HG02798 (cell line): ENCODE measurements around the gene FZD8.

Experiments
- ATAC-seq: cut with Tn5 transposase; IDR thresholded peaks from one replicate; pipeline ENCODE4 v1.9.1; 2021; ENCODE audit warnings: mild to moderate bottlenecking; ENCODE audit not compliant: unreplicated experiment, poor library complexity

Gene FZD8

DNA sequence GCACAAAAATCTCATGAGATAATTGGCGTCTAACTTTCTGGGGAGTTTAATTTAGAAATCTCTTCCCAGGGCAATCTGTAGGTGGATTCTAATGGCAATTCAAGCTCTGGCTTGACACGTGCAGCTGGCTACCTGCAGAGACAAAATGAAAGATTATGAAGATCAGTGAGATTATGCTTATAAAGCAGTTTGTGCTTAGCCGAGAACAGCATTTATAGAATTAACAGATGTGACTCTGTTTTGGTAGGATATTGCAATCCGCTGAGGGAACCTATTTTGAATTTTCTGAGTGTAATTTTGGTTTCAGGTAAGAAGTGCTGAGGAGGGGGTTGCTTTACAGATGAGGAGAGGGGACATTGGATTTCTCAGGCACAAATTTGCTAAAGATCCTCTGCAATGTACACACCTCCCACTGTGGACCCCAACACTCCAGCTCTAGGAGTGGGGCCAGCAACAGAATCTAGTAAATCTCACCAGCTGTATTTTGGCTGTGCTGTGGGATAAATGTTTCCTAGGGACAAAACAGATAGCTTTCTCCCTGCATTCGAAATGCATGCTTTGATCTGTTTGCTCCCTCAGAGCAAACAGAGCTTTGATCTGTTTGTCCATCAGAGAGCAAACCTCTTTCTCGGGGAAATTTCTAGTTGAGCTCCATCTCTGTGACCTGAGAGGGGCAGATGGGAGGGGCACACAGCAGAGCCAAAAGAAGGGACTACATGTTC lies 29.6 kb downstream of the FZD8 start:
- ATAC-seq = no peak

DNA sequence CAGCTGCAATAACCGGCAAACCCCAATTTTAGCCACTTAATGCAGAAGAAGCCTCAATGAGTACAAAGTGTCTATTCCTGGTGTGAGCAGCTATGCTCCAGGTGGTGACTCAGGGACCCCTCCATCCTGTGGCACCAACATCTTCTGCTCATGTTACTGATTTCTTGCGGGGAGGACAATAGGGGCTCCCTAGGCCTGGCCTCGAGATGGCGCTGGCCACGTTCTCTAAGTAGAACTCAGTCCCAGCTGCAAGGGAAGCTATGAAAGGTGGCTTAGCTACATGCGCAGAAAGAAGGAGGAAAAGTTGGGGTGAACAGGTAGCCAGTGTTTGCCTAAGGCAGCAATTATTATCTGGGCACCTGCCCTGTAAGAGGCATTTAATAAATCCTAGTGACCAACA lies 30.3 kb downstream of the FZD8 start:
- no peak for ATAC-seq

DNA sequence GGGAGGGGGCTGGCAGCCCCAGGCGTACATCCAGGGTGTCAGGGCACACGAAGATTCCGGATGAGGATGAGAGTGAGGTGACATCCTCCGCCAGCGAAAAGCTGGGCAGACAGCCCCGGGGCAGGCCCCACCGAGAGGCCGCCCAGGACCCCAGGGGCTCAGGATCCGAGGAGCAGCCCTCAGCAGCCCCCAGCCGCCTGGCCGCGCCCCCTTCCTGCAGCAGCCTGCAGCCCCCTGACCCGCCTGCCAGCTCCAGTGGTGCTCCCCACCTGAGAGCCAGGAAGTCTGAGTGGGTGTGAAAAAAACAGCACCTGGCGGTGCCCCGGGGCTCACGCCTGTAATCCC lies 33.8 kb downstream of the FZD8 start:
- no peak for ATAC-seq

DNA sequence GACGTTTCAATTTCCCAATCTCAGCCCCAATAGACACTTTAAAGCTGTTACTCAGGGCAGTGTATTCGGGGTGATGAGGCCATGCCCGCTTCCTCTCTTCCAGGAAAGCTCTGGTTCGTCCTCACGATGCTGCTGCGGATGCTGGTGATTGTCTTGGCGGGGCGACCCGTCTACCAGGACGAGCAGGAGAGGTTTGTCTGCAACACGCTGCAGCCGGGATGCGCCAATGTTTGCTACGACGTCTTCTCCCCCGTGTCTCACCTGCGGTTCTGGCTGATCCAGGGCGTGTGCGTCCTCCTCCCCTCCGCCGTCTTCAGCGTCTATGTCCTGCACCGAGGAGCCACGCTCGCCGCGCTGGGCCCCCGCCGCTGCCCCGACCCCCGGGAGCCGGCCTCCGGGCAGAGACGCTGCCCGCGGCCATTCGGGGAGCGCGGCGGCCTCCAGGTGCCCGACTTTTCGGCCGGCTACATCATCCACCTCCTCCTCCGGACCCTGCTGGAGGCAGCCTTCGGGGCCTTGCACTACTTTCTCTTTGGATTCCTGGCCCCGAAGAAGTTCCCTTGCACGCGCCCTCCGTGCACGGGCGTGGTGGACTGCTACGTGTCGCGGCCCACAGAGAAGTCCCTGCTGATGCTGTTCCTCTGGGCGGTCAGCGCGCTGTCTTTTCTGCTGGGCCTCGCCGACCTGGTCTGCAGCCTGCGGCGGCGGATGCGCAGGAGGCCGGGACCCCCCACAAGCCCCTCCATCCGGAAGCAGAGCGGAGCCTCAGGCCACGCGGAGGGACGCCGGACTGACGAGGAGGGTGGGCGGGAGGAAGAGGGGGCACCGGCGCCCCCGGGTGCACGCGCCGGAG lies 34.4 kb downstream of the FZD8 start:
- ATAC-seq = no peak

DNA sequence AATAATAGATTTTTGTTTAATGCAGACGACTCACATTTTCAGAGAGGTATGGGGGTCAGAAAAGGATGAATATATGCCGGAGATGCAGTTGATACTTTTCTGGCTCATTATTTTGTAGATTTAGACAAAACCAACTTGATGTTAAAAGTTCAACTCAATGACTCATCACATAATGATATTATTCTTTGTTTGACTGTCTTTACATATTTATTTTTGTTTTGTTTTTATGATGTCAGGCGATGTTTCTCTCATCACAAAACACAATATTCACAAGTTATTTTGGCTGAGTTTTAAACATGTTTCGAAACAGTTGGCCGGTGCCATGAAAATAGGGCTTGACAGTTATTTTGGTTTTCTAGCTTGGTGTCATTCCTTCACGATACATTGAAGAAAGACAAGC lies 35.7 kb downstream of the FZD8 start:
- no peak for ATAC-seq

DNA sequence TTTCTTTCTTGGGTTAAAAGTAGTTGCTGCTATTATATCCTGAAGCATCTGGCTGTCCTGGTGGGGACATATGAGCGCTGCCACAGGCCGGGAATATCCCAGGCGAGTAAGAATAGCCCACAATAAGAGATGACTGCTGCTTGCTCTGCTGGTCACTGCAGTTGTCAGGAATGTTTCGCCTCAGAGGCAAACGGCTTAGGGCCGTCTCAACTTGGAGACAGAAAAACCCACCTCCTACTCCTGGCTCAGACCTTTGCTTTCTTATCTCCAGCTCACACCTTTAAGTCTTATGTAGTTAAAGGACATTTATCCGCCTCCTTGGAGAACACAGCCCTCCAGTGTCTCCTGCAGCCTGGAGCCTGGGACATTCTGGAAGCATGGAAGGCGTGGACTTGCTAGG lies 36.9 kb downstream of the FZD8 start, which contains the start of gene GJD4:
GJD4 (plus strand) TSS at position 151 of the 400 bp plus-strand sequence; CDS start at position 378, 227 bp downstream.
- no peak for ATAC-seq

DNA sequence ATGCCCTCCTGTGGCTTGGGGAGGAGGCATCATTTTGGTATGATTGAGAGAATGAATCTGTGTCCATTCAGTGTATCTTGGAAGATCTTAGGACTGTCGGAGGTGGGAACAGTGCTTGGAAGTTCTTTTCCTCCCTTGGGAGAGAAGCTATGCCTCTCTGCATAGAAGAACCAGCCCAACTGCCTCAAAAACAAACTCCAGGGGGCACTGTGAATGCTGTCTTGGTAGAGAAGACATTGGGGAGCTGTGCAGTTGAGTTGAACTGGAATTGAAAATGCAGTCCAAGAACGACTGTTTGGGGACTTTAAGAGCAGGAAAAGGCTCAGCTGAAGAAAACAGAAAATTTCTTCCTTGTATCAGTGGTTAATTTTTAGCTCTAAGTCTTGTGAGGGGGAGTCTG lies 41.9 kb downstream of the FZD8 start:
- no peak for ATAC-seq

DNA sequence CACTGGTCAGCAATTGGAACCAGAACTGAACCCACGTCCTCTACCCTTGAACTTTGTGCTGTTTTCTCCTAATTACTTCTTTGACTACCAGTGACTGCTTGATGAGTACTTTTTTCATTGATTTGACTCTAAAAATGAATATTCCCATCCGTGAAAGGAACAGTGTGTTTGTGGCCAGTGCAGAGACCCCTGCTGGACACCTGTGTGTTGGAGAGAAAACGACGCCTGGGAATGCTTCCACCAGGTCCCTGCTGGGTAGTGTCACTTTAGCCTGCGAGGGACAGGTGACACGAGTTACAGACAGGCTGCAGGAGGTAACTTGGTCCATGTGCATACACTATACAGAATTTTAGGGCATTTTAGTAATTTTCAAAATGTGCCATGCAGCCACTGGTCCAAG lies 43.7 kb downstream of the FZD8 start:
- ATAC-seq = no peak

DNA sequence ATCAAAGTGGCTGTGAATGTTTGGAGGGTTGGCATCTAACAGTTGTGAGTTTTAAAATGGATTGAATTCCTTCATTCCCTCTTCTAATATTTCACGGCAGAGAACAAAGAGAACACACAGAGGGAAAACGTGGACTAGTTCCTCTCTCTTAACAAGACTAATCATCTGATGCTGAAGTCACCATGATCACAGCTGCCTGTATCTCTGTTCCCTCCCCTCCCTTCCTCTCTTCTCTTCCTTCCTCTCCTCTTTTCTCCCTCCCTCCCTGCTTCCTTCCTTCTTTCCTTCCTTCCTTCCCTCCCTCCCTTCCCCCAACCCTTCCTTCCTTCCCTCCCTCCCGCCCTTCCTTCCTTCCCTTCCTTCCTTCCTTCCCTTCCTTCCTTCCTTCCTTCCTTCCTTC lies 47.0 kb downstream of the FZD8 start:
- ATAC-seq = no peak

DNA sequence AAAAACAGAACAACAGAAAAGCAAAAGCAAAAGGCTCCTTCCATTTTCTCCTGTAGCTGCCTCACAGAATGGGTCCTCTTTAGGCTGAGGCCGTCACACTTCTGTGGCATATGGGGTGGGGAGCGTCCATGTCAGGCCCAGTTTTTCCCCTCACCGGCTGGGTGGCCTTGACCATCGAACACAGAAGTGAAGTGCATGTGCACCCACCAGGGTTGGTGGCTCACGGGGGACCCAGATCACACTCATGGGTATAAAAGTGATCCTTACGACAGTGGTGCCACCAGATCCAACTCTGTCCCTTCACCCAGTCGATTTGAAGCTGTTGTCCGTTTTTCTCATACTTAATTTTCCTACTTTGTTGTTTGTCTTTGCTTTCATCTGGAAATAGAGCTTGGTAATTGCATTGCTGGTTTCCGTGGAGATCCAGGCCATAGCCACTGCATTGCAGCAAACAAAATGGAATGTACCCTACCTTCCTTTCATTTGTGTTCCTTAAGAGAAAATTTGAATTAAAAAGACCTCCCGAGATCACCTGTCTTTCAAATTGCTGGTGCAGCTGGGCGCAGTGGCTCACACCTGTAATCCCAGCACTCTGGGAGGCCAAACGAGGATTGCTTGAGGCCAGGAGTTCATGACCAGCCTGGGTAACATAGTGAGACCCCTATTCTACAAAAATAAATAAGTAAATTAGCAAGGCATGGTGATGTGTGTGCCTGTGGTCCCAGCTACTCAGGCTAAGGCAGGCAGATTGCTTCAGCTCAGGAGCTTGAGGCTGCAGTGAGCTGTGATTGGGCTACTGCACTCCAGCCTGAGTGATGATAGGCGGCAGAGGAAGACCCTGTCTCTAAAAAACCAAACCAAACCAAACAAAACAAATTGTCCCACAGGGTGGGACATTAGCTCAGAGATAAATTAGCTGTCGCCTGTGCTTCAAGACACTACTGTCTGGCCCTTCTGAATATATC lies 47.7 kb downstream of the FZD8 start:
- ATAC-seq = no peak

DNA sequence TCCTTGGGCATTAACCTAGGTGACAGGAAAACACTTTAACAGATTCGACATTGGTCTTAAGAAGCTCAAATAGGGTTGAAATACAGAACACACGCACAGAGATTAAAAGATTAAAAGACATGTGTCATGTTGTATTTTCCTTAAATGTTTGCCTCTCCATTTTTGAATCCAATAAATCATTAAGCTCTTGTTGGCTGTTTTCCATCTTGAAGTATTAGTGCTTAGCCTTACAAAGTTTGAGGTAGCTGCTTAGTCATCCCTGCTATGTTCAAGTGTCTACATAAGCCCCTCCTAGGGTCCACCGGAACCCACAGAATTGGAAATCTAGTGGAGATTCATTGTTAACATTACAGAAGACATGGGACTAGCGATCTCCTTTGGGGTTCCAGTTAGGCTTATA lies 49.7 kb downstream of the FZD8 start:
- no peak for ATAC-seq

DNA sequence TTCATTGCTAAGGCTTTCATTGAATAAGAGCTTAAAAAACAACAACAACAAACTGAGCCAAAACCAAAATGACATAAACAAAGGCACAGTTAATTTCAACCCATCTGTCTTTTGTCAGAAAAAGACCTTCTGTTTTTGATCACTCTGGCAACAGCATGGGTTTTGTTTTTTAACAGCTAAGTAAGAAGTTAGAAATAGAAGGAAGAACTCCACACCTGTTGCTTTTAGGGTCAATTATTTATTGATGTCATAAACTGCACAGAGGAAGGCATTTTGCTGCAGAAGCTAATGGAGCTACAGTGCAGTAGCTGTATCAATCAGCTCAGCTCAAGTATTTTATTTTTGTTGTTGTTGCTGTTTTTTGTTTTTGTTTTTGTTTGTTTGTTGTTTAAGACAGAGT lies 53.3 kb downstream of the FZD8 start:
- ATAC-seq = no peak
